Peyer's patch (tissue), 4 donors: ENCODE measurements around the gene DZANK1. TPM values are rescaled to one million over a fixed set of nuclear protein-coding genes. Genes with fewer than 3 reads are reported as not detected.

Experiments
- DNase-seq, 3 donors: peaks; one replicate each; pipeline ENCODE4 v3.0.0-alpha.2; 2017 to 2019
- H3K27ac ChIP-seq, 4 donors: fragments of 200-600 bp; sonication (generic); one replicate each; pipeline ENCODE4 v1.5.1; 2016 to 2019
- H3K27me3 ChIP-seq, 2 donors: fragments of 200-600 bp; sonication (generic); one replicate each; pipeline ENCODE4 v1.5.1; 2019
- H3K36me3 ChIP-seq, 3 donors: fragments of 200-600 bp; sonication (generic); one replicate each; pipeline ENCODE4 v1.5.1; 2016 to 2019
- H3K4me1 ChIP-seq, 4 donors: fragments of 200-600 bp; sonication (generic); one replicate each; pipeline ENCODE4 v1.5.1; 2016 to 2019
- H3K4me3 ChIP-seq, 4 donors: fragments of 200-600 bp; sonication (generic); 1 replicate in 3 of 4; 2 replicates in 1 of 4; pipeline ENCODE4 v1.5.1; 2016 to 2019; ENCODE audit warnings: mild to moderate bottlenecking in 1 of 4
- H3K9me3 ChIP-seq, 4 donors: fragments of 200-600 bp; sonication (generic); one replicate each; pipeline ENCODE4 v1.5.1; 2016 to 2019; ENCODE audit warnings: mild to moderate bottlenecking in 1 of 4
- CTCF ChIP-seq, 6 experiments: fragments of 450-650 bp in 4 of 6; fragments of 200-600 bp in 2 of 6; sonication (generic) in 1 of 6; IDR thresholded peaks; one replicate each; pipeline ENCODE4 v1.5.1; 2017 to 2019; ENCODE audit warnings: antibody characterized with exemption in 6 of 6, mild to moderate bottlenecking in 3 of 6, moderate library complexity in 1 of 6
- POLR2A ChIP-seq, 2 donors: fragments of 450-650 bp; IDR thresholded peaks; one replicate each; pipeline ENCODE4 v1.5.1; 2017; ENCODE audit warnings: antibody characterized with exemption in 2 of 2, mild to moderate bottlenecking in 2 of 2, moderate library complexity in 2 of 2
- total RNA-seq, 4 donors: library from RNA; depleted of rRNA; stranded (reverse); fragments of >200 nt; gene quantifications; one replicate each; pipeline ENCODE4 v1.1.0, GENCODE V29; 2016

The DZANK1 gene
- total RNA-seq, 4 donors from 2014 or later, result 1.6 to 5.0 (median 2.1) TPM

GRCh38 chr20:18436847-18437246 is 30.0 kb downstream of the DZANK1 start:
- DNase-seq, result no peak
- no peak for TF ChIP-seq POLR2A (IDR thresholded peaks at IDR 0.05)
- TF ChIP-seq CTCF (IDR thresholded peaks at IDR 0.05), result no peak

GRCh38 chr20:18431206-18431605 is 35.6 kb downstream of the DZANK1 start:
- peaks cover 0 to 19% (median 0%) of the 10 kb centered on the region in 4 donors for H3K4me1 ChIP-seq
- H3K36me3 ChIP-seq, result no peaks in the 10 kb centered on the region
- DNase-seq, result no peak
- H3K27me3 ChIP-seq, result no peaks in the 10 kb centered on the region
- no peak overlapping the region for H3K4me3 ChIP-seq
- TF ChIP-seq POLR2A (IDR thresholded peaks at IDR 0.05), result no peak
- TF ChIP-seq CTCF (IDR thresholded peaks at IDR 0.05), result peak in 1 of 6 experiments; percentile 17
- no peak overlapping the region for H3K27ac ChIP-seq
- no peaks in the 10 kb centered on the region for H3K9me3 ChIP-seq

More at GRCh38 chr20:18436847-18437246, 30.0 kb downstream of the DZANK1 start:
- Histone ChIP-seq H3K4me1 (no peaks in the 10 kb centered on the region), H3K36me3 (no peaks in the 10 kb centered on the region), H3K27ac (no peak overlapping the region), H3K27me3 (no peaks in the 10 kb centered on the region), H3K4me3 (no peak overlapping the region), H3K9me3 (no peaks in the 10 kb centered on the region)

GRCh38 chr20:18430172-18430826 is 36.5 kb downstream of the DZANK1 start:
- H3K4me1 ChIP-seq, result peaks cover 0 to 19% (median 0%) of the 10 kb centered on the region in 4 donors
- no peaks in the 10 kb centered on the region for H3K36me3 ChIP-seq
- no peak overlapping the region for H3K27ac ChIP-seq
- H3K27me3 ChIP-seq, result no peaks in the 10 kb centered on the region
- TF ChIP-seq CTCF (IDR thresholded peaks at IDR 0.05) (no peak), POLR2A (IDR thresholded peaks at IDR 0.05) (no peak)
- H3K9me3 ChIP-seq, result no peaks in the 10 kb centered on the region
- no peak overlapping the region for H3K4me3 ChIP-seq
- no peak for DNase-seq

GRCh38 chr20:18428490-18429173 is 38.2 kb downstream of the DZANK1 start:
- H3K4me1 ChIP-seq, result peaks cover 0 to 19% (median 0%) of the 10 kb centered on the region in 4 donors
- TF ChIP-seq POLR2A (IDR thresholded peaks at IDR 0.05) (no peak), CTCF (IDR thresholded peaks at IDR 0.05) (no peak)
- no peaks in the 10 kb centered on the region for H3K9me3 ChIP-seq

GRCh38 chr20:18427214-18427613 is 39.6 kb downstream of the DZANK1 start:
- Histone ChIP-seq H3K4me3 (no peak overlapping the region), H3K27ac (no peak overlapping the region), H3K27me3 (no peaks in the 10 kb centered on the region), H3K4me1 (peaks cover 0 to 19% (median 0%) of the 10 kb centered on the region in 4 donors), H3K9me3 (no peaks in the 10 kb centered on the region), H3K36me3 (no peaks in the 10 kb centered on the region)
- TF ChIP-seq POLR2A (IDR thresholded peaks at IDR 0.05) (no peak), CTCF (IDR thresholded peaks at IDR 0.05) (no peak)
- no peak for DNase-seq

More at GRCh38 chr20:18428490-18429173, 38.2 kb downstream of the DZANK1 start:
- Histone ChIP-seq H3K36me3 (no peaks in the 10 kb centered on the region), H3K4me3 (no peak overlapping the region), H3K27me3 (no peaks in the 10 kb centered on the region), H3K27ac (no peak overlapping the region)
- DNase-seq, result peak in 2 of 3 donors; percentile 55 to 61
